Measurements from ENCODE around the gene FGG. TPM values are rescaled to one million over a fixed set of nuclear protein-coding genes. Genes with fewer than 3 reads are reported as not detected.

Gene FGG
- total and polyA plus RNA-seq, 2 of the 8 experiments (the other 6 are each of a cell fraction or from before 2014, with no cell fraction given) = not detected

- no peak for TF ChIP-seq CREB1 (IDR thresholded peaks at IDR 0.05)
- TF ChIP-seq KDM4A (IDR thresholded peaks at IDR 0.05; ENCODE audit: low read depth, low read length, severe bottlenecking) = no peak
- no peak for TF ChIP-seq BACH1 (IDR thresholded peaks at IDR 0.05; ENCODE audit: low read length)
- TF ChIP-seq, protein P1, sequence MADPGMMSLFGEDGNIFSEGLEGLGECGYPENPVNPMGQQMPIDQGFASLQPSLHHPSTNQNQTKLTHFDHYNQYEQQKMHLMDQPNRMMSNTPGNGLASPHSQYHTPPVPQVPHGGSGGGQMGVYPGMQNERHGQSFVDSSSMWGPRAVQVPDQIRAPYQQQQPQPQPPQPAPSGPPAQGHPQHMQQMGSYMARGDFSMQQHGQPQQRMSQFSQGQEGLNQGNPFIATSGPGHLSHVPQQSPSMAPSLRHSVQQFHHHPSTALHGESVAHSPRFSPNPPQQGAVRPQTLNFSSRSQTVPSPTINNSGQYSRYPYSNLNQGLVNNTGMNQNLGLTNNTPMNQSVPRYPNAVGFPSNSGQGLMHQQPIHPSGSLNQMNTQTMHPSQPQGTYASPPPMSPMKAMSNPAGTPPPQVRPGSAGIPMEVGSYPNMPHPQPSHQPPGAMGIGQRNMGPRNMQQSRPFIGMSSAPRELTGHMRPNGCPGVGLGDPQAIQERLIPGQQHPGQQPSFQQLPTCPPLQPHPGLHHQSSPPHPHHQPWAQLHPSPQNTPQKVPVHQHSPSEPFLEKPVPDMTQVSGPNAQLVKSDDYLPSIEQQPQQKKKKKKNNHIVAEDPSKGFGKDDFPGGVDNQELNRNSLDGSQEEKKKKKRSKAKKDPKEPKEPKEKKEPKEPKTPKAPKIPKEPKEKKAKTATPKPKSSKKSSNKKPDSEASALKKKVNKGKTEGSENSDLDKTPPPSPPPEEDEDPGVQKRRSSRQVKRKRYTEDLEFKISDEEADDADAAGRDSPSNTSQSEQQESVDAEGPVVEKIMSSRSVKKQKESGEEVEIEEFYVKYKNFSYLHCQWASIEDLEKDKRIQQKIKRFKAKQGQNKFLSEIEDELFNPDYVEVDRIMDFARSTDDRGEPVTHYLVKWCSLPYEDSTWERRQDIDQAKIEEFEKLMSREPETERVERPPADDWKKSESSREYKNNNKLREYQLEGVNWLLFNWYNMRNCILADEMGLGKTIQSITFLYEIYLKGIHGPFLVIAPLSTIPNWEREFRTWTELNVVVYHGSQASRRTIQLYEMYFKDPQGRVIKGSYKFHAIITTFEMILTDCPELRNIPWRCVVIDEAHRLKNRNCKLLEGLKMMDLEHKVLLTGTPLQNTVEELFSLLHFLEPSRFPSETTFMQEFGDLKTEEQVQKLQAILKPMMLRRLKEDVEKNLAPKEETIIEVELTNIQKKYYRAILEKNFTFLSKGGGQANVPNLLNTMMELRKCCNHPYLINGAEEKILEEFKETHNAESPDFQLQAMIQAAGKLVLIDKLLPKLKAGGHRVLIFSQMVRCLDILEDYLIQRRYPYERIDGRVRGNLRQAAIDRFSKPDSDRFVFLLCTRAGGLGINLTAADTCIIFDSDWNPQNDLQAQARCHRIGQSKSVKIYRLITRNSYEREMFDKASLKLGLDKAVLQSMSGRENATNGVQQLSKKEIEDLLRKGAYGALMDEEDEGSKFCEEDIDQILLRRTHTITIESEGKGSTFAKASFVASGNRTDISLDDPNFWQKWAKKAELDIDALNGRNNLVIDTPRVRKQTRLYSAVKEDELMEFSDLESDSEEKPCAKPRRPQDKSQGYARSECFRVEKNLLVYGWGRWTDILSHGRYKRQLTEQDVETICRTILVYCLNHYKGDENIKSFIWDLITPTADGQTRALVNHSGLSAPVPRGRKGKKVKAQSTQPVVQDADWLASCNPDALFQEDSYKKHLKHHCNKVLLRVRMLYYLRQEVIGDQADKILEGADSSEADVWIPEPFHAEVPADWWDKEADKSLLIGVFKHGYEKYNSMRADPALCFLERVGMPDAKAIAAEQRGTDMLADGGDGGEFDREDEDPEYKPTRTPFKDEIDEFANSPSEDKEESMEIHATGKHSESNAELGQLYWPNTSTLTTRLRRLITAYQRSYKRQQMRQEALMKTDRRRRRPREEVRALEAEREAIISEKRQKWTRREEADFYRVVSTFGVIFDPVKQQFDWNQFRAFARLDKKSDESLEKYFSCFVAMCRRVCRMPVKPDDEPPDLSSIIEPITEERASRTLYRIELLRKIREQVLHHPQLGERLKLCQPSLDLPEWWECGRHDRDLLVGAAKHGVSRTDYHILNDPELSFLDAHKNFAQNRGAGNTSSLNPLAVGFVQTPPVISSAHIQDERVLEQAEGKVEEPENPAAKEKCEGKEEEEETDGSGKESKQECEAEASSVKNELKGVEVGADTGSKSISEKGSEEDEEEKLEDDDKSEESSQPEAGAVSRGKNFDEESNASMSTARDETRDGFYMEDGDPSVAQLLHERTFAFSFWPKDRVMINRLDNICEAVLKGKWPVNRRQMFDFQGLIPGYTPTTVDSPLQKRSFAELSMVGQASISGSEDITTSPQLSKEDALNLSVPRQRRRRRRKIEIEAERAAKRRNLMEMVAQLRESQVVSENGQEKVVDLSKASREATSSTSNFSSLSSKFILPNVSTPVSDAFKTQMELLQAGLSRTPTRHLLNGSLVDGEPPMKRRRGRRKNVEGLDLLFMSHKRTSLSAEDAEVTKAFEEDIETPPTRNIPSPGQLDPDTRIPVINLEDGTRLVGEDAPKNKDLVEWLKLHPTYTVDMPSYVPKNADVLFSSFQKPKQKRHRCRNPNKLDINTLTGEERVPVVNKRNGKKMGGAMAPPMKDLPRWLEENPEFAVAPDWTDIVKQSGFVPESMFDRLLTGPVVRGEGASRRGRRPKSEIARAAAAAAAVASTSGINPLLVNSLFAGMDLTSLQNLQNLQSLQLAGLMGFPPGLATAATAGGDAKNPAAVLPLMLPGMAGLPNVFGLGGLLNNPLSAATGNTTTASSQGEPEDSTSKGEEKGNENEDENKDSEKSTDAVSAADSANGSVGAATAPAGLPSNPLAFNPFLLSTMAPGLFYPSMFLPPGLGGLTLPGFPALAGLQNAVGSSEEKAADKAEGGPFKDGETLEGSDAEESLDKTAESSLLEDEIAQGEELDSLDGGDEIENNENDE (IDR thresholded peaks at IDR 0.05; ENCODE audit: insufficient replicate concordance, low read length) = no peak
- no peak for TF ChIP-seq ASH2L (IDR thresholded peaks at IDR 0.05; ENCODE audit: low read length)
These were observed 28.5 kb upstream of the FGG start (continued) for GRCh38 chr4:154640999-154641398.

Data from H1 (cell line).